Gastrocnemius medialis (tissue), 4 donors: ENCODE data around the gene HECTD4. TPM values are rescaled to one million over a fixed set of nuclear protein-coding genes. Genes with fewer than 3 reads are reported as not detected.
A peak's percentile ranks its signal among the peaks of the same experiment; 100 is the strongest.

Experiments
- ATAC-seq, 2 donors: fragments of 150-250 bp; one replicate each; pipeline ENCODE4 v1.9.1; 2016
- DNase-seq, 2 donors: peaks; one replicate each; pipeline ENCODE4 v3.0.0-alpha.2; 2019
- H3K27ac ChIP-seq, 4 donors: fragments of 200-600 bp; sonication (generic); 1 replicate in 1 of 4; 2 replicates in 3 of 4; pipeline ENCODE4 v1.5.1; 2016 to 2018; ENCODE audit warnings: mild to moderate bottlenecking in 2 of 4, moderate library complexity in 1 of 4
- H3K27me3 ChIP-seq, 3 donors: fragments of 200-600 bp; sonication (generic) in 2 of 3; 1 replicate in 1 of 3; 2 replicates in 2 of 3; pipeline versions ENCODE4 v1.5.1 to v1.6.0; 2016 to 2019; ENCODE audit warnings: mild to moderate bottlenecking in 1 of 3, moderate library complexity in 1 of 3
- H3K36me3 ChIP-seq, 2 donors: fragments of 200-600 bp; sonication (generic) in 1 of 2; one replicate each; pipeline ENCODE4 v1.5.1; 2017 to 2018
- H3K4me1 ChIP-seq, 2 donors: fragments of 200-600 bp; sonication (generic) in 1 of 2; one replicate each; pipeline ENCODE4 v1.5.1; 2016 to 2017; ENCODE audit warnings: mild to moderate bottlenecking in 2 of 2
- H3K4me3 ChIP-seq, 4 donors: fragments of 200-600 bp; sonication (generic) in 3 of 4; 1 replicate in 1 of 4; 2 replicates in 3 of 4; pipeline ENCODE4 v1.5.1; 2016 to 2019; ENCODE audit warnings: mild to moderate bottlenecking in 2 of 4
- H3K9me3 ChIP-seq, 3 donors: fragments of 200-600 bp; sonication (generic) in 2 of 3; 1 replicate in 1 of 3; 2 replicates in 2 of 3; pipeline ENCODE4 v1.5.1; 2016 to 2019
- CTCF ChIP-seq, 5 experiments: fragments of 450-650 bp in 3 of 5; fragments of 200-600 bp in 2 of 5; sonication (generic) in 2 of 5; IDR thresholded peaks in 4 of 5; conservative IDR thresholded peaks in 1 of 5; 1 replicate in 4 of 5; 2 replicates in 1 of 5; pipeline ENCODE4 v1.5.1; 2016 to 2019; ENCODE audit warnings: antibody characterized with exemption in 5 of 5, mild to moderate bottlenecking in 3 of 5, moderate library complexity in 3 of 5
- POLR2A ChIP-seq, 2 donors: fragments of 450-650 bp; IDR thresholded peaks; one replicate each; pipeline ENCODE4 v1.6.1; 2017; ENCODE audit warnings: antibody characterized with exemption in 2 of 2, mild to moderate bottlenecking in 2 of 2, moderate library complexity in 2 of 2
- in situ Hi-C, 4 donors: fragments of 200-750 bp; cut with MboI; loops; one replicate each; pipeline versions ENCODE4 v1.15.0 to v1.8.0; 2017; ENCODE audit warnings: low sequenced_read_pairs in 4 of 4
- intact Hi-C: fragments of 100-400 bp; cut with DNase I; formaldehyde crosslinking; loops from one replicate; pipeline ENCODE4 v1.15.1; 2023; ENCODE audit warnings: low total_unique reads
- total RNA-seq, 4 donors: library from RNA; depleted of rRNA; stranded (reverse); fragments of >200 nt; gene quantifications; one replicate each; pipeline versions ENCODE4 v1.1.0 to v1.2.3, GENCODE V29; 2016

HECTD4 gene
- total RNA-seq, 4 donors from 2014 or later: 12.9 to 23.3 (median 16.8) TPM

- in situ Hi-C loops: no loop called here
- intact Hi-C loops: no loop called here
- no peak for TF ChIP-seq CTCF (IDR thresholded peaks at IDR 0.05 in 4 of 5, conservative IDR thresholded peaks at IDR 0.05 in 1 of 5)
- TF ChIP-seq POLR2A (IDR thresholded peaks at IDR 0.05): no peak
These were observed 43.6 kb upstream of the HECTD4 start for GRCh38 chr12:112425582-112426382.

GRCh38 chr12:112424126-112424525 lies 41.9 kb upstream of the HECTD4 start:
- no peaks in the 10 kb centered on the region for H3K9me3 ChIP-seq
- ATAC-seq (no peak), DNase-seq (no peak)
- H3K27me3 ChIP-seq: no peaks in the 10 kb centered on the region
- H3K4me1 ChIP-seq: peaks cover 54 to 60% of the 10 kb centered on the region in 2 donors
- TF ChIP-seq POLR2A (IDR thresholded peaks at IDR 0.05): no peak
- TF ChIP-seq CTCF (IDR thresholded peaks at IDR 0.05 in 4 of 5, conservative IDR thresholded peaks at IDR 0.05 in 1 of 5): no peak
- no peak overlapping the region for H3K4me3 ChIP-seq
- in situ Hi-C loops (loop anchor here in 1 of 4 donors (25.0 kb wide), 1 partner anchor 312 kb away; the partner anchor contains the start of gene NAA25), intact Hi-C loops (loop anchor here (5.0 kb wide), 1 partner anchor 798 kb away; the partner anchor contains the start of gene TPCN1)
- H3K36me3 ChIP-seq: no peaks in the 10 kb centered on the region
- peak overlapping the region; percentile 93 to 99 (median 97) for H3K27ac ChIP-seq

More at GRCh38 chr12:112425582-112426382, 43.6 kb upstream of the HECTD4 start:
- Histone ChIP-seq H3K27ac (peak overlapping the region; percentile 3 to 95 (median 57)), H3K4me1 (peaks cover 40 to 48% of the 10 kb centered on the region in 2 donors), H3K27me3 (no peaks in the 10 kb centered on the region), H3K9me3 (no peaks in the 10 kb centered on the region), H3K36me3 (no peaks in the 10 kb centered on the region), H3K4me3 (no peak overlapping the region)
- no peak for ATAC-seq
- DNase-seq: no peak

GRCh38 chr12:112422531-112422930 lies 40.3 kb upstream of the HECTD4 start:
- TF ChIP-seq POLR2A (IDR thresholded peaks at IDR 0.05) (peak in 1 of 2 donors; percentile 40), CTCF (IDR thresholded peaks at IDR 0.05 in 4 of 5, conservative IDR thresholded peaks at IDR 0.05 in 1 of 5) (no peak)
- peaks cover 62 to 69% of the 10 kb centered on the region in 2 donors for H3K4me1 ChIP-seq
- no peaks in the 10 kb centered on the region for H3K36me3 ChIP-seq
- ATAC-seq (peak; percentile 68 to 75), DNase-seq (peak; percentile 78 to 79)
- no peaks in the 10 kb centered on the region for H3K9me3 ChIP-seq
- peak overlapping the region in 3 of 4 donors; percentile 1 to 20 (median 6) for H3K4me3 ChIP-seq
- intact Hi-C loops: loop anchor here (5.0 kb wide), 1 partner anchor 800 kb away; the partner anchor contains the start of gene TPCN1
- in situ Hi-C loops: loop anchor here in 1 of 4 donors (25.0 kb wide), 1 partner anchor 310 kb away; the partner anchor contains the start of gene NAA25
- no peaks in the 10 kb centered on the region for H3K27me3 ChIP-seq
- H3K27ac ChIP-seq: peak overlapping the region; percentile 93 to 99 (median 97)

GRCh38 chr12:112421363-112421762 lies 39.1 kb upstream of the HECTD4 start:
- DNase-seq: no peak
- in situ Hi-C loops: loop anchor here in 1 of 4 donors (25.0 kb wide), 1 partner anchor 309 kb away; the partner anchor contains the start of gene NAA25
- no peaks in the 10 kb centered on the region for H3K27me3 ChIP-seq
- peaks cover 62 to 69% of the 10 kb centered on the region in 2 donors for H3K4me1 ChIP-seq
- H3K4me3 ChIP-seq: no peak overlapping the region
- intact Hi-C loops: loop anchor here (5.0 kb wide), 1 partner anchor 801 kb away; the partner anchor contains the start of gene TPCN1
- no peaks in the 10 kb centered on the region for H3K9me3 ChIP-seq
- H3K27ac ChIP-seq: peak overlapping the region; percentile 93 to 99 (median 97)
- TF ChIP-seq POLR2A (IDR thresholded peaks at IDR 0.05) (no peak), CTCF (IDR thresholded peaks at IDR 0.05 in 4 of 5, conservative IDR thresholded peaks at IDR 0.05 in 1 of 5) (no peak)
- no peak for ATAC-seq
- no peaks in the 10 kb centered on the region for H3K36me3 ChIP-seq
